Hematopoietic multipotent progenitor cell treated with erythropoietin and hydrocortisone succinate and interleukin-3 and kit ligand, for 6 days (in vitro differentiated cells): ENCODE measurements around the gene FOXI2.

Experiments used
- DNase-seq: peaks from one replicate; pipeline ENCODE4 v3.0.0-alpha.2; 2015

FOXI2 gene

GRCh38 chr10:127744956-127745355, 8.0 kb downstream of the FOXI2 start:
- no peak for DNase-seq

GRCh38 chr10:127745861-127746260, 8.9 kb downstream of the FOXI2 start:
- DNase-seq = no peak

DNA sequence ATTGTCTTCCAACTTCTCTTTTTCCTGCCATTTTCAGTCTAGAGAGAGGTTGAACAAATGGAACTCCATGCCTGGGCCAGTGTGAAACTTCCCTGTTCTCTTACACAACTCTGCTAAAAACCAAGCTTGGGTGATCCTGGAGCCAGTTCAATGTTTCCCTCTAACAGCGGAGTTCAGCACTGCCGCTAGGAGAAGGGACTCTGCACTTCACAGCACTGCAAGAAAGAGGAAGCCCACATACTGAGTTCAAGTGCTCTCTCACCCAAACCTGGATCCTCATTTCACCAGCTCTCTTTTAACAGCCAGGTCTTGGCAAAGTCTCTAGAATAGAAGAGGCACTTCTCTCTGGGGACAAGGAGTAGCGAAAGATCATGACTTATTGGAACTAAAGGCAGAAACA, 18.8 kb downstream of the FOXI2 start:
- DNase-seq = peak; percentile 34

DNA sequence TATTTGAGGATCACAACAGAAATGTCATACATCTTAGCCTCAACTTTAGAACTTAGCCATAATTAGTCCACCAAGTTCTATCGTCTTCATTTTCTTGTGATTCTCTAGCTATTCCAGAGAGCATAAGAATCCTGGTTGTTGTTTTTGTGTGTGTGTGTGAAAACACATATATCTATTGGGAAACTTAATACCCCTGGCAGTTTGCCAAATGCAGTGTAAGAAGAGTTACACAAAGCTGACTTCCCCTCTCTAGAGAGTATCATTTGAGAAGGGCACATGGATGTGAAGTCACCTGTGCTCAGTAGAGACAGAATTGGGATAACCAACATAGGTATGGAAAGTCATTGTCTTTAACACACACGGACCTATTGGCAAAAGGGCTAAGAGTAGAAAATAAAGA, 19.3 kb downstream of the FOXI2 start:
- peak; percentile 11 for DNase-seq

GRCh38 chr10:127757033-127757432, 20.0 kb downstream of the FOXI2 start:
- peak; percentile 15 for DNase-seq

DNA sequence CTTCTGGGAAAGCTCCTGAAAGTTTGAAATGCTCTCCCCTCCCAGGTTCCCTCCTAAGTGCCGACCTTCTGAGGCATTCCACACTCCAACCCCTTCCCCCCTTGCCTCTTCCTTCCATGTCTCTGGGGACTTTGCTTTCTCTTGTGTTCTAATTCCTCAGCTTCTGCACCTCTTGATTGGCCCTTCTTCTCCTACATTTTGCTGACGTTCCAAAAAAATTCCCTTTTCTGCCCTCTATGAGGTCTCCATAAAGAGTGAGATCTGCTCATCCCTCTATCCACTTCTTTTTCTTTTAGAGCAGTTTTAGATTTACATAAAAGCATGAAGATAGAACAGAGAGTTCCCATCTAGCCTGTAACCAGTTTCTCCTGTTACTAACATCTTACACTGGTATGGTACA, 22.3 kb downstream of the FOXI2 start:
- DNase-seq = no peak

DNA sequence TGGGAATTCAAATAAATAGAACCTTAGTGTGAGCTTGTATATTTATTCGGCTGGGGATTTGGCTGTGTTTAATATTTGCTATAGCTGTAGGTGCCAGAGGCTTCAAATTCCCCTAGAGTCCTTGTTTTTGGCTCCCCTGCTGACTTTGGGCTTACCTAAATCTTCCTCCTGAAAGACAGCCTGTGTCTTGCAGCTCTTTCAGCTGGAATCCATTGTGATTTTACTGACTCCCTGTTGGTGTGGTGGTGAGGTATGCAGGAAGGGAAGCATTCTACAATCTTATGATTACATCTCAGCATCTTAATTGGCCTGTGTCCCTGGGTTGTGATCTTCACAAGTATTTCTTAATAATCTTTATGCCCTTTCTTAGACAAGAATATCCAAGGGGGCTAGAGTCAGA, 25.9 kb downstream of the FOXI2 start:
- DNase-seq = no peak

DNA sequence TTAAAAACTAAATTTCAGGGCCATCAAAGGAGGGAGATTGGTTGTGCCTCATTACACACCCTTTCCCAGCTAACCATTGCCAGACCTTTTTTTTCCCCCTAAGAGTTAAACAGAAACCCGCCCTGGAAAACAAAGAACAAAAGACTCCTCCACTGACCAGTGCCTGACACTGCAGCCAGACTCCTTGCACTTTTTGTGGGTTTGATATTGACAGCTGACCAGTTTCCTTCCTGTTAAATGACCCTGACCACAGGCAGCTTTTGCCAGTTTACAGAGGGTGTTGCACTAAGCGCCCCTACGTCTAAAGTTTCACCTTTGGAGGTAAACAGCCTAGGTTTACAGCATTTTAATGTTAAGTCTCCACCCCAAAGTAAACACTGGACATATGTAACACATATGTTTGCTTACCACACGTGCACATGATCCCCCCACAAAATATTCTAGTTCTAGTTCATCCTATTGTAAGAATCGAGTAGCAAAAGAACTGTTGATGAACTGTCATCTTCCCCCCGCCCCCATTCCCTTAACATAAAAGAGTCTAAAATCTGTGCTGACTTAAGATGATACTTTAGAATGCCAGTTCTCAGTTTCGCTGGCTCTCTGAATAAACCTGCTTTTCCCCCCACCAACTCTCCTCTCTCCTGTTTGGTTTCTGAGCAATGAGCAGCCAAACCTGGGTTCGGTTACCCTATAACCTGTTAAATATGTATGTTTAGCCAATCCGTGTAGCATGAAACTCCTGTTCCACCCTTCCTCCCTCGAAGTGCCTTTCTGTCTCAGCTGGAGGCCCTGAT, 38.0 kb downstream of the FOXI2 start:
- no peak for DNase-seq

DNA sequence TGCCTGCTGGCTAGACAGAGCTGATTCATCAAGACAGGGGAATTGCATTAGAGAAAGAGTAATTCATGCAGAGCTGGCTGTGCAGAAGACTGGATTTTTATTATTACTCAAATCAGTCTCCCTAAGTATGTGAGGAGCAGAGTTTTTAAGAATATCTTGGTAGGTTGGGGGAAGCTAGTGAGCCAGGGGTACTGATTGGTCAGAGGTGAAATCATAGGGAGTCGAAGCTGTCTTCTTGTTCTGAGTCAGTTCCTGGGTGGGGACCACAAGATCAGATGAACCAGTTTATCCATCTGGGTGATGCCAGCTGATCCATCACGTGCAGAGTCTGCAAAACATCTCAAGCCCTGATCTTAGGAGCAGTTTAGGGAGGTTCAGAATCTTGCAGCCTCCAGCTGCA, 39.8 kb downstream of the FOXI2 start:
- DNase-seq = no peak

GRCh38 chr10:127781412-127781811, 44.4 kb downstream of the FOXI2 start:
- no peak for DNase-seq

DNA sequence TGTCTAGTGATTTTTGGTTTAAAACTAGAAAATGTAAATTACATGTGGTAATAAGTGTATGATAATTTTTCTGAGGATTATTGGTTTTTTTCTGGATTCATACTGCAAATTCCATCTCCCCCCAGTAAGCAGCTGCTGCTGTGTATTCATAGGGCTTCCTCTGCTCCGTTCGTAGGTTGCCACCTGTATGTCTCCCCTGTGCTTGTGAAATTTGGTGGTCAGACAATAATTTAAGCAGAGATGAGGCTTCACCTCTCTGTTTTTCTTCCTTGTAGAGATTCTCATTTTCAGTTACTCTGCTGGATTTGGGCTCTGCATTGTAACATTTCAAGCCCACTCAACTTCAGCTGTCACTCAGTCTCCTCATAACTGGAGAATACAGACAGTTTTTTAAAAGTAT, 50.9 kb downstream of the FOXI2 start:
- DNase-seq = no peak

DNA sequence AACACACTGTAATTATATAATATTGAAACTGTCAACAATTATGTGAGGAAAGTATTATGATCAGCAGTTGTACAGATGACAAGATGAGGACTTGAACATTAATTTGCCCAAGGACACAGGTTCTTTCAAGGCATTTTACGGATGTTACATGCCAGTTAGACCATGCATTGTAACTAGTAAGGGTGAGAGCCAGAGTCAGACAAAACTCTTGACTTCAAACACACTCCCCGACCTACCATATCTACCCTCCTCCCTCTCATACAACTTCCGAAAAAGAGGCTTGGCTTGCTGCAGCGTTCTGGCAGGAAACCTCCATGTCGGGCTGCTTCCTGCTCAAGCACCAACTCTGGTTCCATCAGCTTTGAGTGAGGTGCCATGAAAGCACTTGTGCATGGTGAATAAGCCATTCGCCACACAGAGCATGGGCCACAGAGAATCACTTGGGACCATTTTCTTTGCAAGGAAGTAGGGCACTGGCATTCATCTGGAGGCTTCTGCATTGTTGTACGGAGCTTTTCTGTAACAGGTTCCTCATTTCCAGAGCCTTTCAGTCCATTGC, 53.2 kb downstream of the FOXI2 start:
- DNase-seq = peak; percentile 27
